ENCODE results near the gene ICE2. TPM values are rescaled to one million over a fixed set of nuclear protein-coding genes. Genes with fewer than 3 reads are reported as not detected.

The ICE2 gene
- total and polyA plus RNA-seq, 4 donors, result 5.7 to 26.6 (median 16.8) TPM

DNA sequence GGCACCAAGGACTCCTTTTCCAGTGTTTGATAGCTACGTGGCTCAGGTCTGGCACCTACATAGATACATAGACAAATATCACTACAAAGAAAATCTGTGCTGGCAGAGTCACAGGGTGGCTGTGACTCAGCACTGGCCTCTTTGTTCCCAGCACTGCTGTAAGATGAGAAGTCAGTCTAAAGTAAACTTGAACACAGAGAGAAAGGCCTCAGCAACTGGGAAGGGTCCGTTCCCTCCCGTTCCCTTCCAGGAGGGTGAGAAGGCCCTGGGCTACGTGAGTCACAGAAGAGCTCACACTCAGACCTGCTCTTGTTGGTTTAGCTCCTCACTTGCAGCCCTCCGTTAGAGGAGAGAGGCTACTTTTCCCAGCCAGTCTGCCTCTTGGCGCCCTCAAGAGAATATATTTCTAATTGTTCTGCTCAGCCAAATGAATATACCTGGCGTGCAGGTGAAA, 104.3 kb downstream of the ICE2 start:
- no peak for DNase-seq (ENCODE audit: low spot score)
- peaks cover 0 to 3% (median 0%) of the 10 kb centered on the region in 4 donors for H3K4me1 ChIP-seq (ENCODE audit: control insufficient read depth in 4 of 4, insufficient read depth in 4 of 4, low read length in 3 of 4)
- no peaks in the 10 kb centered on the region for H3K27me3 ChIP-seq (ENCODE audit: control insufficient read depth in 4 of 4, insufficient read depth in 4 of 4, low read length in 3 of 4)
- H3K4me3 ChIP-seq (ENCODE audit: low read depth in 1 of 3, low read length in 3 of 3), result no peak overlapping the region
- H3K9ac ChIP-seq (ENCODE audit: low read depth in 1 of 2, low read length in 2 of 2), result no peak overlapping the region
- no peaks in the 10 kb centered on the region for H3K9me3 ChIP-seq (ENCODE audit: control insufficient read depth in 4 of 4, low read length in 3 of 4)
- H3K36me3 ChIP-seq (ENCODE audit: control insufficient read depth in 4 of 4, insufficient read depth in 3 of 4, low read depth in 1 of 4, low read length in 3 of 4), result peaks cover 0 to 7% (median 1%) of the 10 kb centered on the region in 4 donors
- TF ChIP-seq FOXA2 (IDR thresholded peaks at IDR 0.05) (peak; percentile 56), GABPA (IDR thresholded peaks at IDR 0.05 in 1 of 2, conservative IDR thresholded peaks at IDR 0.05 in 1 of 2) (no peak)
- 82% methylated on average over 7 of the region's 7 CpGs for WGBS
- H3K27ac ChIP-seq (ENCODE audit: low read depth in 1 of 2, low read length in 2 of 2), result no peak overlapping the region

DNA sequence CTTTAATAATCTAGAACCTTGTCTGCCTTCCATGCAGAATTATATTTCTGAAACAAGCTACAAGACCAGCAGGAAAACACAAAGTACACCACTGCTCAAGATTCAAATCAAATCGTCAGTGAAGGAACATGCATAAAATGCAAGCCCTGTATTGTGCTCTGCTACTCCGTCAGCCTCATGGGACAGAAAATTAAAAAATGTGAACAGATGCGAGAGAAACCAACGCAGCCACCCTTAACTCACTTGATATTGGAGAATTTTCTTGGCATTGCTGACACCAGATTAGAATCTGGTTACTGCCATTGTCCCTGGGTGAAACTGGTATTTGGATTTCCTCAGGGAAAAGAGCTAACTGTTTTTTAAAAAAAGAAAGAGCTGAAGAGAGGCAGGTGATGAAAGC, 104.7 kb downstream of the ICE2 start:
- TF ChIP-seq, protein P1, sequence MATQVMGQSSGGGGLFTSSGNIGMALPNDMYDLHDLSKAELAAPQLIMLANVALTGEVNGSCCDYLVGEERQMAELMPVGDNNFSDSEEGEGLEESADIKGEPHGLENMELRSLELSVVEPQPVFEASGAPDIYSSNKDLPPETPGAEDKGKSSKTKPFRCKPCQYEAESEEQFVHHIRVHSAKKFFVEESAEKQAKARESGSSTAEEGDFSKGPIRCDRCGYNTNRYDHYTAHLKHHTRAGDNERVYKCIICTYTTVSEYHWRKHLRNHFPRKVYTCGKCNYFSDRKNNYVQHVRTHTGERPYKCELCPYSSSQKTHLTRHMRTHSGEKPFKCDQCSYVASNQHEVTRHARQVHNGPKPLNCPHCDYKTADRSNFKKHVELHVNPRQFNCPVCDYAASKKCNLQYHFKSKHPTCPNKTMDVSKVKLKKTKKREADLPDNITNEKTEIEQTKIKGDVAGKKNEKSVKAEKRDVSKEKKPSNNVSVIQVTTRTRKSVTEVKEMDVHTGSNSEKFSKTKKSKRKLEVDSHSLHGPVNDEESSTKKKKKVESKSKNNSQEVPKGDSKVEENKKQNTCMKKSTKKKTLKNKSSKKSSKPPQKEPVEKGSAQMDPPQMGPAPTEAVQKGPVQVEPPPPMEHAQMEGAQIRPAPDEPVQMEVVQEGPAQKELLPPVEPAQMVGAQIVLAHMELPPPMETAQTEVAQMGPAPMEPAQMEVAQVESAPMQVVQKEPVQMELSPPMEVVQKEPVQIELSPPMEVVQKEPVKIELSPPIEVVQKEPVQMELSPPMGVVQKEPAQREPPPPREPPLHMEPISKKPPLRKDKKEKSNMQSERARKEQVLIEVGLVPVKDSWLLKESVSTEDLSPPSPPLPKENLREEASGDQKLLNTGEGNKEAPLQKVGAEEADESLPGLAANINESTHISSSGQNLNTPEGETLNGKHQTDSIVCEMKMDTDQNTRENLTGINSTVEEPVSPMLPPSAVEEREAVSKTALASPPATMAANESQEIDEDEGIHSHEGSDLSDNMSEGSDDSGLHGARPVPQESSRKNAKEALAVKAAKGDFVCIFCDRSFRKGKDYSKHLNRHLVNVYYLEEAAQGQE (IDR thresholded peaks at IDR 0.05), result no peak
- TF ChIP-seq SP1 (IDR thresholded peaks at IDR 0.05) (no peak), ZBTB33 (IDR thresholded peaks at IDR 0.05) (no peak), HNF4G (IDR thresholded peaks at IDR 0.05) (no peak)
- DNase-seq (ENCODE audit: low spot score), result no peak
- Histone ChIP-seq H3K27me3 (ENCODE audit: control insufficient read depth in 4 of 4, insufficient read depth in 4 of 4, low read length in 3 of 4) (no peaks in the 10 kb centered on the region), H3K27ac (ENCODE audit: low read depth in 1 of 2, low read length in 2 of 2) (no peak overlapping the region), H3K4me3 (ENCODE audit: low read depth in 1 of 3, low read length in 3 of 3) (no peak overlapping the region), H3K4me1 (ENCODE audit: control insufficient read depth in 4 of 4, insufficient read depth in 4 of 4, low read length in 3 of 4) (peaks cover 0 to 3% (median 0%) of the 10 kb centered on the region in 4 donors), H3K9ac (ENCODE audit: low read depth in 1 of 2, low read length in 2 of 2) (no peak overlapping the region), H3K9me3 (ENCODE audit: control insufficient read depth in 4 of 4, low read length in 3 of 4) (no peaks in the 10 kb centered on the region), H3K36me3 (ENCODE audit: control insufficient read depth in 4 of 4, insufficient read depth in 3 of 4, low read depth in 1 of 4, low read length in 3 of 4) (peaks cover 0 to 7% (median 1%) of the 10 kb centered on the region in 4 donors)
- WGBS, result 91% methylated on average over 4 of the region's 4 CpGs

DNA sequence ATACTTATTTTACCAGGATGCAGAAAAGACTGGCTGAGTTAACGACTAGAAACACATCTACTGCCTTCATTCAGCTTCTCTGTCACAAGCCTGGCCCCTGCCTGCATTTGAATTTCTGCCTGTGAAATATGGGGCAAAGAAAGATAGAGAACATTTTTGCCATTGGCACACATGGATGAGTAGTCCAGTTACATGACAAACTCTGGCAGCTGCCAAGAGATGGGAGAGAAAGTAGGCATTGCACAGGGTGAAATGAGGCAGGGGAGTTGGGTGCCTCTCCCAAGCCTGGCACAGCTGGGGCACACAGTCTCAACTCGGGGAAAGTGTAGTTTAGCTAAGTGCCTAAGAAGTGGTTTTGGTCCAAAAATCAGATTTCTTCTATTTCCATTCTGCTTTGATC, 105.2 kb downstream of the ICE2 start:
- H3K36me3 ChIP-seq (ENCODE audit: control insufficient read depth in 4 of 4, insufficient read depth in 3 of 4, low read depth in 1 of 4, low read length in 3 of 4), result peaks cover 0 to 7% (median 1%) of the 10 kb centered on the region in 4 donors
- no peaks in the 10 kb centered on the region for H3K27me3 ChIP-seq (ENCODE audit: control insufficient read depth in 4 of 4, insufficient read depth in 4 of 4, low read length in 3 of 4)
- no peak for DNase-seq (ENCODE audit: low spot score)
- H3K4me3 ChIP-seq (ENCODE audit: low read depth in 1 of 3, low read length in 3 of 3), result no peak overlapping the region
- WGBS, result 95% methylated on average over 2 of the region's 2 CpGs
- no peak overlapping the region for H3K27ac ChIP-seq (ENCODE audit: low read depth in 1 of 2, low read length in 2 of 2)
- peaks cover 0 to 3% (median 0%) of the 10 kb centered on the region in 4 donors for H3K4me1 ChIP-seq (ENCODE audit: control insufficient read depth in 4 of 4, insufficient read depth in 4 of 4, low read length in 3 of 4)
- no peaks in the 10 kb centered on the region for H3K9me3 ChIP-seq (ENCODE audit: control insufficient read depth in 4 of 4, low read length in 3 of 4)
- no peak overlapping the region for H3K9ac ChIP-seq (ENCODE audit: low read depth in 1 of 2, low read length in 2 of 2)
- TF ChIP-seq FOXA2 (IDR thresholded peaks at IDR 0.05) (no peak), RAD21 (IDR thresholded peaks at IDR 0.05) (no peak), ZBTB33 (IDR thresholded peaks at IDR 0.05) (no peak), RXRA (IDR thresholded peaks at IDR 0.05) (no peak), ATF3 (IDR thresholded peaks at IDR 0.05) (no peak), MAX (IDR thresholded peaks at IDR 0.05) (no peak), FOXA1 (IDR thresholded peaks at IDR 0.05) (no peak), HNF4G (IDR thresholded peaks at IDR 0.05) (no peak), HNF4A (conservative IDR thresholded peaks at IDR 0.05) (no peak), NR2F2 (IDR thresholded peaks at IDR 0.05) (no peak), EGR1 (IDR thresholded peaks at IDR 0.05; ENCODE audit: low read depth in 2 of 2) (no peak), SP1 (IDR thresholded peaks at IDR 0.05) (no peak), JUND (IDR thresholded peaks at IDR 0.05) (no peak), TAF1 (conservative IDR thresholded peaks at IDR 0.05) (no peak), YY1 (IDR thresholded peaks at IDR 0.05) (no peak), CTCF (IDR thresholded peaks at IDR 0.05; ENCODE audit: low read depth, low read length, missing input control) (no peak)

Measured in liver (tissue), 9 donors.